ENCODE data around the gene HDAC2. TPM values are rescaled to one million over a fixed set of nuclear protein-coding genes. Genes with fewer than 3 reads are reported as not detected.
"Not testable (repeated sequence)": the region's sequence is repeated elsewhere in the genome, so short reads cannot be mapped to it uniquely, and the experiment has no call there.

Gene HDAC2
- 100 to 1,000 TPM in 1 of 2 experiments, 10 to 100 TPM in 1; 96.0 to 101 TPM for total RNA-seq

GRCh38 chr6:113970805-113971676, at the start of gene HDAC2:
TSS of gene HDAC2 (minus strand) at chr6:113971148. CDS start at chr6:113970908, 240 bp downstream.
- intact Hi-C loops (cut with DNase I, micrococcal nuclease), result loop anchor here in 1 of 2 experiments (2.0 kb wide), 2 partner anchors 112 to 1884 kb away; partner anchors contain the start of genes FAM229B and TUBE1
- no peaks in the 10 kb centered on the region for H3K9me3 Mint-ChIP-seq (ENCODE audit: low read depth)
- peak within 1 kb of the TSS; percentile 94 for H3K4me3 Mint-ChIP-seq
- H3K4me1 Mint-ChIP-seq, result peaks cover 36% of the 10 kb centered on the region
- peak; percentile 91 for DNase-seq
- ATAC-seq, result peak; percentile 81
- no peaks in the 10 kb centered on the region for H3K27me3 Mint-ChIP-seq
- H3K36me3 Mint-ChIP-seq (ENCODE audit: low read depth), result peaks cover 2% of the 10 kb centered on the region
- CTCF ChIA-PET, result interaction anchor here (0.7 kb wide), 1 partner anchor 82 kb away, joined by 4 read pairs; no protein-coding TSS in a partner anchor
- H3K27ac Mint-ChIP-seq, result peak within 1 kb of the TSS; percentile 99
- POLR2A ChIA-PET, result no interaction called here

GRCh38 chr6:114020196-114020595, 49.2 kb upstream of the HDAC2 start:
- Mint-ChIP-seq H3K4me1 (no peaks in the 10 kb centered on the region), H3K36me3 (ENCODE audit: low read depth) (no peaks in the 10 kb centered on the region), H3K27ac (no peak overlapping the region), H3K27me3 (peaks cover 3% of the 10 kb centered on the region), H3K4me3 (no peak overlapping the region), H3K9me3 (ENCODE audit: low read depth) (no peaks in the 10 kb centered on the region)
- DNase-seq (no peak), ATAC-seq (no peak)
- ChIA-PET POLR2A (no interaction called here), CTCF (no interaction called here)
- intact Hi-C loops (cut with DNase I, micrococcal nuclease), result no loop called here

- H3K4me3 Mint-ChIP-seq; CTCF ChIA-PET; H3K27me3 Mint-ChIP-seq; ATAC-seq; DNase-seq; POLR2A ChIA-PET; H3K27ac Mint-ChIP-seq; H3K36me3 Mint-ChIP-seq (ENCODE audit: low read depth); H3K9me3 Mint-ChIP-seq (ENCODE audit: low read depth); intact Hi-C loops (cut with DNase I, micrococcal nuclease); H3K4me1 Mint-ChIP-seq: not testable (repeated sequence)
Measured at GRCh38 chr6:114017146-114017545, 46.2 kb upstream of the HDAC2 start.

GRCh38 chr6:114014106-114014505, 43.2 kb upstream of the HDAC2 start:
- CTCF ChIA-PET; H3K27me3 Mint-ChIP-seq; DNase-seq; H3K4me1 Mint-ChIP-seq; H3K27ac Mint-ChIP-seq; H3K4me3 Mint-ChIP-seq; ATAC-seq; POLR2A ChIA-PET; H3K9me3 Mint-ChIP-seq (ENCODE audit: low read depth); intact Hi-C loops (cut with DNase I, micrococcal nuclease); H3K36me3 Mint-ChIP-seq (ENCODE audit: low read depth): not testable (repeated sequence)

GRCh38 chr6:114011486-114011885, 40.5 kb upstream of the HDAC2 start:
- DNase-seq; intact Hi-C loops (cut with DNase I, micrococcal nuclease): not testable (repeated sequence)

GRCh38 chr6:114010540-114010939, 39.6 kb upstream of the HDAC2 start:
- Mint-ChIP-seq H3K4me1 (peaks cover 11% of the 10 kb centered on the region), H3K27me3 (peaks cover 7% of the 10 kb centered on the region), H3K27ac (no peak overlapping the region), H3K36me3 (ENCODE audit: low read depth) (no peaks in the 10 kb centered on the region), H3K4me3 (no peak overlapping the region), H3K9me3 (ENCODE audit: low read depth) (no peaks in the 10 kb centered on the region)
- ATAC-seq (no peak), DNase-seq (no peak)
- ChIA-PET POLR2A (no interaction called here), CTCF (no interaction called here)
- intact Hi-C loops (cut with DNase I, micrococcal nuclease), result no loop called here

More at GRCh38 chr6:114011486-114011885, 40.5 kb upstream of the HDAC2 start:
- POLR2A ChIA-PET; H3K27ac Mint-ChIP-seq; H3K9me3 Mint-ChIP-seq (ENCODE audit: low read depth); H3K27me3 Mint-ChIP-seq; ATAC-seq; H3K4me3 Mint-ChIP-seq; H3K36me3 Mint-ChIP-seq (ENCODE audit: low read depth): not testable (repeated sequence)
- peaks cover 11% of the 10 kb centered on the region for H3K4me1 Mint-ChIP-seq
- CTCF ChIA-PET, result interaction anchor here (0.6 kb wide), 1 partner anchor 1925 kb away, joined by 3 read pairs; no protein-coding TSS in a partner anchor

GRCh38 chr6:114009192-114009591, 38.2 kb upstream of the HDAC2 start:
- Mint-ChIP-seq H3K4me3 (no peak overlapping the region), H3K9me3 (ENCODE audit: low read depth) (no peaks in the 10 kb centered on the region), H3K27ac (no peak overlapping the region), H3K27me3 (peaks cover 14% of the 10 kb centered on the region), H3K36me3 (ENCODE audit: low read depth) (no peaks in the 10 kb centered on the region), H3K4me1 (peaks cover 11% of the 10 kb centered on the region)
- CTCF ChIA-PET, result interaction anchor here (0.6 kb wide), 1 partner anchor 79 kb away, joined by 4 read pairs; no protein-coding TSS in a partner anchor
- no peak for ATAC-seq
- DNase-seq, result no peak
- POLR2A ChIA-PET, result no interaction called here
- intact Hi-C loops (cut with DNase I, micrococcal nuclease), result no loop called here

GRCh38 chr6:114008331-114008730, 37.4 kb upstream of the HDAC2 start:
- no peak overlapping the region for H3K4me3 Mint-ChIP-seq

GRCh38 chr6:114007516-114007915, 36.6 kb upstream of the HDAC2 start:
- H3K36me3 Mint-ChIP-seq (ENCODE audit: low read depth), result no peaks in the 10 kb centered on the region
- H3K4me1 Mint-ChIP-seq, result peaks cover 11% of the 10 kb centered on the region
- peaks cover 17% of the 10 kb centered on the region for H3K27me3 Mint-ChIP-seq
- POLR2A ChIA-PET, result no interaction called here
- DNase-seq (peak; percentile 24), ATAC-seq (peak; percentile 75)
- no peaks in the 10 kb centered on the region for H3K9me3 Mint-ChIP-seq (ENCODE audit: low read depth)
- intact Hi-C loops (cut with DNase I, micrococcal nuclease), result no loop called here
- H3K27ac Mint-ChIP-seq, result no peak overlapping the region
- CTCF ChIA-PET, result no interaction called here
- no peak overlapping the region for H3K4me3 Mint-ChIP-seq

More at GRCh38 chr6:114008331-114008730, 37.4 kb upstream of the HDAC2 start:
- Mint-ChIP-seq H3K9me3 (ENCODE audit: low read depth) (no peaks in the 10 kb centered on the region), H3K27ac (no peak overlapping the region), H3K4me1 (peaks cover 11% of the 10 kb centered on the region), H3K27me3 (peaks cover 17% of the 10 kb centered on the region), H3K36me3 (ENCODE audit: low read depth) (no peaks in the 10 kb centered on the region)
- ATAC-seq (no peak), DNase-seq (no peak)
- POLR2A ChIA-PET, result no interaction called here
- intact Hi-C loops (cut with DNase I, micrococcal nuclease), result no loop called here
- CTCF ChIA-PET, result no interaction called here

GRCh38 chr6:114001354-114001753, 30.4 kb upstream of the HDAC2 start:
- intact Hi-C loops (cut with DNase I, micrococcal nuclease), result no loop called here
- peaks cover 2% of the 10 kb centered on the region for H3K36me3 Mint-ChIP-seq (ENCODE audit: low read depth)
- no peaks in the 10 kb centered on the region for H3K9me3 Mint-ChIP-seq (ENCODE audit: low read depth)
- POLR2A ChIA-PET, result no interaction called here
- H3K27ac Mint-ChIP-seq, result no peak overlapping the region
- no peak overlapping the region for H3K4me3 Mint-ChIP-seq
- peaks cover 26% of the 10 kb centered on the region for H3K27me3 Mint-ChIP-seq
- DNase-seq (no peak), ATAC-seq (no peak)
- no peaks in the 10 kb centered on the region for H3K4me1 Mint-ChIP-seq
- CTCF ChIA-PET, result interaction anchor here (0.9 kb wide), 1 partner anchor 21 kb away, joined by 4 read pairs; no protein-coding TSS in a partner anchor

GRCh38 chr6:114000069-114000468, 29.1 kb upstream of the HDAC2 start:
- Mint-ChIP-seq H3K9me3 (ENCODE audit: low read depth) (no peaks in the 10 kb centered on the region), H3K27me3 (peaks cover 26% of the 10 kb centered on the region), H3K36me3 (ENCODE audit: low read depth) (peaks cover 2% of the 10 kb centered on the region), H3K4me1 (no peaks in the 10 kb centered on the region), H3K27ac (no peak overlapping the region), H3K4me3 (no peak overlapping the region)
- ChIA-PET CTCF (interaction anchor here (1.3 kb wide), 1 partner anchor 8 kb away, joined by 3 read pairs; no protein-coding TSS in a partner anchor), POLR2A (no interaction called here)
- DNase-seq (no peak), ATAC-seq (no peak)
- intact Hi-C loops (cut with DNase I, micrococcal nuclease), result no loop called here

- DNase-seq (no peak), ATAC-seq (no peak)
- Mint-ChIP-seq H3K4me3 (no peak overlapping the region), H3K4me1 (no peaks in the 10 kb centered on the region), H3K27ac (no peak overlapping the region), H3K27me3 (peaks cover 20% of the 10 kb centered on the region), H3K9me3 (ENCODE audit: low read depth) (no peaks in the 10 kb centered on the region), H3K36me3 (ENCODE audit: low read depth) (peaks cover 2% of the 10 kb centered on the region)
- POLR2A ChIA-PET, result interaction anchor here (0.6 kb wide), 1 partner anchor 10 kb away, joined by 6 read pairs; no protein-coding TSS in a partner anchor
- intact Hi-C loops (cut with DNase I, micrococcal nuclease), result no loop called here
- CTCF ChIA-PET, result no interaction called here
Measured at GRCh38 chr6:113999284-113999683, 28.3 kb upstream of the HDAC2 start.

Data from activated CD4-positive, alpha-beta T cell treated with anti-CD3 and anti-CD28 coated beads for 36 hours (primary cell).